ENCODE results near the gene FAM43A.
A peak's percentile ranks its signal among the peaks of the same experiment; 100 is the strongest.

FAM43A gene

GRCh38 chr3:194658477-194659242 lies 27.0 kb upstream of the FAM43A start:
- DNase-seq (ENCODE audit: low spot score) = no peak
- no peak overlapping the region for H3K27ac ChIP-seq (ENCODE audit: poor library complexity, severe bottlenecking)
- peaks cover 65% of the 10 kb centered on the region for H3K36me3 ChIP-seq (ENCODE audit: low read depth)
- no peaks in the 10 kb centered on the region for H3K4me1 ChIP-seq (ENCODE audit: insufficient read depth, poor library complexity, severe bottlenecking)
- no peaks in the 10 kb centered on the region for H3K9me3 ChIP-seq (ENCODE audit: severe bottlenecking)
- TF ChIP-seq CTCF (IDR thresholded peaks at IDR 0.05; ENCODE audit: poor library complexity, severe bottlenecking) = no peak
- H3K4me3 ChIP-seq (ENCODE audit: severe bottlenecking) = no peak overlapping the region
- no peaks in the 10 kb centered on the region for H3K27me3 ChIP-seq (ENCODE audit: insufficient read depth, poor library complexity, severe bottlenecking)
- no peak for ATAC-seq (ENCODE audit: low read depth)

GRCh38 chr3:194659778-194660177 lies 25.9 kb upstream of the FAM43A start:
- Histone ChIP-seq H3K36me3 (ENCODE audit: low read depth) (peaks cover 63% of the 10 kb centered on the region), H3K4me1 (ENCODE audit: insufficient read depth, poor library complexity, severe bottlenecking) (no peaks in the 10 kb centered on the region), H3K9me3 (ENCODE audit: severe bottlenecking) (no peaks in the 10 kb centered on the region), H3K4me3 (ENCODE audit: severe bottlenecking) (no peak overlapping the region), H3K27ac (ENCODE audit: poor library complexity, severe bottlenecking) (no peak overlapping the region), H3K27me3 (ENCODE audit: insufficient read depth, poor library complexity, severe bottlenecking) (no peaks in the 10 kb centered on the region)
- no peak for TF ChIP-seq CTCF (IDR thresholded peaks at IDR 0.05; ENCODE audit: poor library complexity, severe bottlenecking)
- no peak for ATAC-seq (ENCODE audit: low read depth)
- DNase-seq (ENCODE audit: low spot score) = no peak

GRCh38 chr3:194661374-194661773 lies 24.3 kb upstream of the FAM43A start:
- ATAC-seq (ENCODE audit: low read depth) (no peak), DNase-seq (ENCODE audit: low spot score) (no peak)
- Histone ChIP-seq H3K4me1 (ENCODE audit: insufficient read depth, poor library complexity, severe bottlenecking) (no peaks in the 10 kb centered on the region), H3K36me3 (ENCODE audit: low read depth) (peaks cover 68% of the 10 kb centered on the region), H3K27ac (ENCODE audit: poor library complexity, severe bottlenecking) (no peak overlapping the region), H3K4me3 (ENCODE audit: severe bottlenecking) (no peak overlapping the region), H3K27me3 (ENCODE audit: insufficient read depth, poor library complexity, severe bottlenecking) (no peaks in the 10 kb centered on the region), H3K9me3 (ENCODE audit: severe bottlenecking) (no peaks in the 10 kb centered on the region)
- no peak for TF ChIP-seq CTCF (IDR thresholded peaks at IDR 0.05; ENCODE audit: poor library complexity, severe bottlenecking)

- TF ChIP-seq CTCF (IDR thresholded peaks at IDR 0.05; ENCODE audit: poor library complexity, severe bottlenecking) = no peak
- Histone ChIP-seq H3K27ac (ENCODE audit: poor library complexity, severe bottlenecking) (no peak overlapping the region), H3K9me3 (ENCODE audit: severe bottlenecking) (no peaks in the 10 kb centered on the region), H3K4me1 (ENCODE audit: insufficient read depth, poor library complexity, severe bottlenecking) (no peaks in the 10 kb centered on the region), H3K4me3 (ENCODE audit: severe bottlenecking) (no peak overlapping the region), H3K27me3 (ENCODE audit: insufficient read depth, poor library complexity, severe bottlenecking) (no peaks in the 10 kb centered on the region), H3K36me3 (ENCODE audit: low read depth) (peaks cover 71% of the 10 kb centered on the region)
- ATAC-seq (ENCODE audit: low read depth) (no peak), DNase-seq (ENCODE audit: low spot score) (no peak)
Observed at GRCh38 chr3:194661946-194662345, 23.7 kb upstream of the FAM43A start.

GRCh38 chr3:194664857-194665256 lies 20.8 kb upstream of the FAM43A start:
- Histone ChIP-seq H3K36me3 (ENCODE audit: low read depth) (peaks cover 64% of the 10 kb centered on the region), H3K27ac (ENCODE audit: poor library complexity, severe bottlenecking) (no peak overlapping the region), H3K9me3 (ENCODE audit: severe bottlenecking) (no peaks in the 10 kb centered on the region), H3K4me1 (ENCODE audit: insufficient read depth, poor library complexity, severe bottlenecking) (no peaks in the 10 kb centered on the region), H3K4me3 (ENCODE audit: severe bottlenecking) (no peak overlapping the region), H3K27me3 (ENCODE audit: insufficient read depth, poor library complexity, severe bottlenecking) (no peaks in the 10 kb centered on the region)
- no peak for DNase-seq (ENCODE audit: low spot score)
- TF ChIP-seq CTCF (IDR thresholded peaks at IDR 0.05; ENCODE audit: poor library complexity, severe bottlenecking) = no peak
- 0 out of 3 replicates have a peak, but pooled peaks have one; percentile 14 for ATAC-seq (ENCODE audit: low read depth)

Data from RWPE2 (cell line).